ENCODE results near the gene CERK. TPM values are rescaled to one million over a fixed set of nuclear protein-coding genes. Genes with fewer than 3 reads are reported as not detected.

The CERK gene
- total RNA-seq, 1 experiment from 2014 or later = 11.6 TPM

DNA sequence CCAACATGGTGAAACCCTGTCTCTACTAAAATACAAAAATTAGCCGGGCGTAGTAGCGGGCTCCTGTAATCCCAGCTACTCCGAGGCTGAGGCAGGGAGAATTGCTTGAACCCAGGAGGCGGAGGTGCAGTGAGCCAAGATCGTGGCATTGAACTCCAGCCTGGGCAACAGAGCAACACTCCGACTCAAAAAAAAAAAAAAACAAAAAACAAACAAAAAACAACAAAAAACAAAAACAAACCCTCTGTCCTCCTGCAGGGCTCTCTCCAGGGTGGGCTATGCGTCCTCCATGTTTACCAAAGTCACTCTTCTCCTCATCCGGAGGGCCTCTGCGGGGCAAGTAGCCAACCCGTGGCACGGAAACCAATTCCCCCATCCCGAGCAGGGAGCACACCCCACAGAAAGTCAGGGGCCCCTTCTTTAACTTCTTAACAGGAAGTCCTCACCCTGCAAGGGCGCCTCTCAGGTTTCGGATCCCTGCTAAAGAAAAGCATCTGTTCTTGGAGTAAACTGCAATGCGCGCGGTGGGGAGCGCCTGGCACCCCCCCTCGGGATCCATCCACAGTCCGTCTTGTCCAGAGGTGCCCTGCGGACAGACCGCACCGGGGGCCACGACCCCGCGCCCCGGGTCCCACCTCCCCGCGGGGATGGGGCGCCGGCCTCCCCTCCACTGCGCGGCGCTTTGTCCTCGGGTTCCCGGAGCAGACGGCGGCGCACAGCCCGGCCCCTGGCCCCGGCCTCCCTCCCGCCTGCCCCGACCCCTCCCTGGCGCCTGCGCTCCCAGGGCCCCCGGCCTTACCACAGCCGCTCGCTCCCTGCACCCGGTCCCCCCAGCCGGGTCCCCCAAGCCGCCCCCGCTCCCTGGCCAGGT lies 712 bp downstream of the CERK start:
- H3K4me3 Mint-ChIP-seq (ENCODE audit: unreplicated experiment) = peak overlapping the region; percentile 80
- H3K4me1 Mint-ChIP-seq (ENCODE audit: insufficient read depth, unreplicated experiment) = peaks cover 10% of the 10 kb centered on the region
- ChIA-PET POLR2A (interaction anchor here (1.6 kb wide), 1 partner anchor 26 kb away, joined by 5 read pairs; the partner anchor contains the start of gene TBC1D22A), CTCF (interaction anchor here (0.7 kb wide), 2 partner anchors 24 to 61 kb away, joined by 3 to 7 read pairs; no protein-coding TSS in a partner anchor)
- no peaks in the 10 kb centered on the region for H3K27me3 Mint-ChIP-seq (ENCODE audit: insufficient read depth, unreplicated experiment)
- DNase-seq (ENCODE audit: unreplicated experiment) = no peak
- H3K9me3 Mint-ChIP-seq (ENCODE audit: unreplicated experiment) = no peaks in the 10 kb centered on the region
- TF ChIP-seq, protein P1, sequence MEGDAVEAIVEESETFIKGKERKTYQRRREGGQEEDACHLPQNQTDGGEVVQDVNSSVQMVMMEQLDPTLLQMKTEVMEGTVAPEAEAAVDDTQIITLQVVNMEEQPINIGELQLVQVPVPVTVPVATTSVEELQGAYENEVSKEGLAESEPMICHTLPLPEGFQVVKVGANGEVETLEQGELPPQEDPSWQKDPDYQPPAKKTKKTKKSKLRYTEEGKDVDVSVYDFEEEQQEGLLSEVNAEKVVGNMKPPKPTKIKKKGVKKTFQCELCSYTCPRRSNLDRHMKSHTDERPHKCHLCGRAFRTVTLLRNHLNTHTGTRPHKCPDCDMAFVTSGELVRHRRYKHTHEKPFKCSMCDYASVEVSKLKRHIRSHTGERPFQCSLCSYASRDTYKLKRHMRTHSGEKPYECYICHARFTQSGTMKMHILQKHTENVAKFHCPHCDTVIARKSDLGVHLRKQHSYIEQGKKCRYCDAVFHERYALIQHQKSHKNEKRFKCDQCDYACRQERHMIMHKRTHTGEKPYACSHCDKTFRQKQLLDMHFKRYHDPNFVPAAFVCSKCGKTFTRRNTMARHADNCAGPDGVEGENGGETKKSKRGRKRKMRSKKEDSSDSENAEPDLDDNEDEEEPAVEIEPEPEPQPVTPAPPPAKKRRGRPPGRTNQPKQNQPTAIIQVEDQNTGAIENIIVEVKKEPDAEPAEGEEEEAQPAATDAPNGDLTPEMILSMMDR (IDR thresholded peaks at IDR 0.05; ENCODE audit: unreplicated experiment) = no peak
- BruUV-seq (replicated peaks) = no TSS peak
- H3K36me3 Mint-ChIP-seq (ENCODE audit: insufficient read depth, unreplicated experiment) = no peaks in the 10 kb centered on the region
- intact Hi-C loops (cut with micrococcal nuclease) = loop anchor here (10.0 kb wide), 1 partner anchor 173 kb away; no protein-coding TSS in a partner anchor
- no peak overlapping the region for H3K27ac Mint-ChIP-seq (ENCODE audit: low read depth, unreplicated experiment)

DNA sequence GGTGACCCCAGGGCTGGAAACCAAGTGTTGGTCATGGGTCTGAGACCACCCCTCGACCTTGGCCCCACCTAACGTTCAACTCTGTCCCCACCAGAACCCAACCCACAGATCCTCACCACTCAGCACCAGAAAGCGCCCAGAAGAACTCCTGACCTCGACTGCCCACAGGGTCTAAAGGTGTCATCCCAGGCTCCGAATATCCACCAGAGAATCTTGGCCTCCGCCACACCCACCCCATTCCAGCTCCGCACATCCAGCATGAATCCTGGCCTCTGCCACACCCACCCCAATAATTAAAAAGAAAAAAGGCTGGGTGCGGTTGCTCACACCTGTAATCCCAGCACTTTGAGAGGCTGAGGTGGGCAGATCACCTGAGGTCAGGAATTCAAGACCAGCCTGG lies 1.3 kb downstream of the CERK start:
- Mint-ChIP-seq H3K36me3 (ENCODE audit: insufficient read depth, unreplicated experiment) (peaks cover under 1% of the 10 kb centered on the region), H3K27ac (ENCODE audit: low read depth, unreplicated experiment) (peak overlapping the region; percentile 27), H3K4me3 (ENCODE audit: unreplicated experiment) (peak overlapping the region; percentile 80), H3K27me3 (ENCODE audit: insufficient read depth, unreplicated experiment) (no peaks in the 10 kb centered on the region), H3K9me3 (ENCODE audit: unreplicated experiment) (no peaks in the 10 kb centered on the region), H3K4me1 (ENCODE audit: insufficient read depth, unreplicated experiment) (peaks cover 12% of the 10 kb centered on the region)
- POLR2A ChIA-PET = interaction anchor here (1.6 kb wide), 1 partner anchor 26 kb away, joined by 5 read pairs; the partner anchor contains the start of gene TBC1D22A
- no TSS peak for BruUV-seq (replicated peaks)
- no peak for DNase-seq (ENCODE audit: unreplicated experiment)
- TF ChIP-seq, protein P1 (IDR thresholded peaks at IDR 0.05; ENCODE audit: unreplicated experiment) = no peak
- intact Hi-C loops (cut with micrococcal nuclease) = loop anchor here (10.0 kb wide), 1 partner anchor 172 kb away; no protein-coding TSS in a partner anchor
- CTCF ChIA-PET = interaction anchor here (0.7 kb wide), 2 partner anchors 24 to 62 kb away, joined by 3 to 7 read pairs; no protein-coding TSS in a partner anchor

DNA sequence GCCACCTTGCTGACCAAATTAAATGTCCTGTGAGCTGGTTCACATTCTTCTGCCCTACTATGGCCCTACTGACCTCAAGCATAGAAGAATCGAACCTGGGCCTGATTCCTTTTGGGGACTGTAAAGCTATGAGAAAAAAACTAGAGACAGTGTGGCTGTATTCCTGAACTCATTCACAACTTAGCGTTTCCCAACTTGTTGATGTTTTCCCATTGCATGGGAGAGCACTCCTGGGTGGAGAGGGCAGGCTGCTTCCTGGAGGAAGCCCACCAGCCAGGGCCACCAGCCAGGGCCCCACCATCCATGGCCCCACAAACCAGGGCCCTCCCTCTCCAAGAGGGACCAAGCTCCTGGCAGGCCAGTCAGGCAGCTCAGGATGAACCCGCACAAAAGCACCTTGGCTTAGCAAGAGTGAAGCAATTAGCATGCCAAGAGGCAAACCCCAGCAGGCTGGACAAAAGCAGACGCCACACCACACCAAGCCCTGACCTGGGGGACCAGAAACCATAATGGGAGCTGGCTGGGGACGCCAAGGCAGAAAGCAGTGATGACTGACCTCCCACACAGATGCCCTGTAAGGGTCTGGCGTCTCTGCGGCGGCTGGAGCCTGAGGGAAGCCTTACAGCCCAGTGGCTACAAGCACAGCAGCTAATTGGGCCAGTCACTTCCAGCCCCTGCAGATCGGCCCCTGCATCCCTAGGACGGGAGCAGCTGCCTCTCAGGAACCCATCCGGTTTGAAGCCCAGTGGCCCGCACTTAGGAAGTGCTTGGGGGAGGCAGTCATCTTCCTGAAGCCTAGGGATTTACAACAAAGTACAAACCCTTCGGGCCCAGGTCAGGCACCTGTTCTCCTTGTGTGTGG lies 2.1 kb downstream of the CERK start:
- CTCF ChIA-PET = no interaction called here
- H3K27ac Mint-ChIP-seq (ENCODE audit: low read depth, unreplicated experiment) = peak overlapping the region; percentile 27
- H3K36me3 Mint-ChIP-seq (ENCODE audit: insufficient read depth, unreplicated experiment) = peaks cover 7% of the 10 kb centered on the region
- H3K4me1 Mint-ChIP-seq (ENCODE audit: insufficient read depth, unreplicated experiment) = peaks cover 18% of the 10 kb centered on the region
- intact Hi-C loops (cut with micrococcal nuclease) = loop anchor here (10.0 kb wide), 1 partner anchor 171 kb away; no protein-coding TSS in a partner anchor
- H3K9me3 Mint-ChIP-seq (ENCODE audit: unreplicated experiment) = no peaks in the 10 kb centered on the region
- H3K27me3 Mint-ChIP-seq (ENCODE audit: insufficient read depth, unreplicated experiment) = no peaks in the 10 kb centered on the region
- POLR2A ChIA-PET = interaction anchor here (0.6 to 1.6 kb wide), 2 partner anchors 27 to 228 kb away, joined by 4 to 5 read pairs; partner anchors contain the start of gene TBC1D22A
- no TSS peak for BruUV-seq (replicated peaks)
- DNase-seq (ENCODE audit: unreplicated experiment) = no peak
- TF ChIP-seq, protein P1 (IDR thresholded peaks at IDR 0.05; ENCODE audit: unreplicated experiment) = no peak
- H3K4me3 Mint-ChIP-seq (ENCODE audit: unreplicated experiment) = peak overlapping the region; percentile 80

Measured in MCF 10A (cell line).